ENCODE results near the gene DNAJB11. TPM values are rescaled to one million over a fixed set of nuclear protein-coding genes. Genes with fewer than 3 reads are reported as not detected.
A peak's percentile ranks its signal among the peaks of the same experiment; 100 is the strongest.

Gene DNAJB11
- total RNA-seq, 1 experiment from 2014 or later, result 34.0 TPM

DNA sequence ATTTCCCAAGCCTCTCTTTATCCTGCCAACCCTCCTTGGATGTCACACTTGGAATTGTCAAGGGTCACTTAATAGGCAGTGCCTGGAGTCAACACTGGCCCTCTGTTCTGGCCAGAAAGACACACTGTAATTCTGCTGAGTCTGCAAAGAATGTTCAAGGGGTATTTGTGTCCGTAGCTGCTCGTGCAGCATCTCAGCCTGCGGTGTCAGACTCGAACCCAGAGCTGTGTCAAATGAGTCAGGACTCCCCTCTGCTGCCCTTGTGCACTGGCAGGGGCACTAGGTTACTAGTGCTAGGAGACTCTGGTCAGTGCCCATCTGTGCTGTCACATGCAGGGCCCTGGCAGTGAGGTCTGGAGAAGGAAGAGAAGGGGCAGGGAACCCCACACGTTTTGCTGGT, 41.5 kb downstream of the DNAJB11 start:
- in situ Hi-C loops (cut with HindIII; ENCODE audit: low pct_unique_long_range_greater_than_20kb, low sequenced_read_pairs), result no loop called here

DNA sequence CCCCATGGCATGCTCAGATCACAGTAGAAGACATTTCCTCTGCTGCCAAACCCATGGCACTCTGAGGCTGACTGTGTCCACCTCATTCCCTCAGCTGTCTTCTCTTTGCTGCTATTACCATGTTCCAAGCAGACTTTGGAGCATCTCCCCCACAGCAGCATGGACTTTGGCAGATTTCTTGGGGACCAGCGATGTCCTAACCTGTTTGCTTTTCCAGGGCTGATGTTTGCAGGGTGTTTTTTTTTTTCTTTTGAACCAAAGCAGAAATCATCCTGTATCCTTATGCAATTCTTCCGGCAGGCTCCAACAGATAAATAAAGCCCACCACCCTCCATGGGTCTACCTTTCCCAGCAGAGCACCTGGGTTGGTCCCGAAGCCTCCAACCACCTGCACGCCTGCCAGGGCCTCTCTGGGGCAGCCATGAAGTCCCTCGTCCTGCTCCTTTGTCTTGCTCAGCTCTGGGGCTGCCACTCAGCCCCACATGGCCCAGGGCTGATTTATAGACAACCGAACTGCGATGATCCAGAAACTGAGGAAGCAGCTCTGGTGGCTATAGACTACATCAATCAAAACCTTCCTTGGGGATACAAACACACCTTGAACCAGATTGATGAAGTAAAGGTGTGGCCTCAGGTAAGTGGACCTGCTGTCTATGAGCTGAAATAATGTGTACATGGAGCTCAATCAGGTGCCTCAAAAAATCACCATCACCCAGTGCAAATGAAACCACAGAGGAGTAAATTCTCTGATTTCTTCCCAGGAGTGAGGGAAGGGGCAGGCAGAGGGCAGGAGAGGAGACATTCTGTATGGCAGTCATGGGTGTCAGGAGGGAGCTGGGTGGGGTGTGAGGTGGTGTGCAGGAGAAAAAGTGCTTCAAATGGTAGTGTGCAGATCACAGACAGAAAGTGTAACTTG, 42.5 kb downstream of the DNAJB11 start, which contains the start of gene AHSG:
AHSG (plus strand) TSS at position 340 of the 916 bp plus-strand sequence; CDS start at position 422, 82 bp downstream.
- no peak for DNase-seq (ENCODE audit: low read depth)
- in situ Hi-C loops (cut with HindIII; ENCODE audit: low pct_unique_long_range_greater_than_20kb, low sequenced_read_pairs), result no loop called here

More for the DNA sequence above, 41.5 kb downstream of the DNAJB11 start:
- DNase-seq (ENCODE audit: low read depth), result no peak

DNA sequence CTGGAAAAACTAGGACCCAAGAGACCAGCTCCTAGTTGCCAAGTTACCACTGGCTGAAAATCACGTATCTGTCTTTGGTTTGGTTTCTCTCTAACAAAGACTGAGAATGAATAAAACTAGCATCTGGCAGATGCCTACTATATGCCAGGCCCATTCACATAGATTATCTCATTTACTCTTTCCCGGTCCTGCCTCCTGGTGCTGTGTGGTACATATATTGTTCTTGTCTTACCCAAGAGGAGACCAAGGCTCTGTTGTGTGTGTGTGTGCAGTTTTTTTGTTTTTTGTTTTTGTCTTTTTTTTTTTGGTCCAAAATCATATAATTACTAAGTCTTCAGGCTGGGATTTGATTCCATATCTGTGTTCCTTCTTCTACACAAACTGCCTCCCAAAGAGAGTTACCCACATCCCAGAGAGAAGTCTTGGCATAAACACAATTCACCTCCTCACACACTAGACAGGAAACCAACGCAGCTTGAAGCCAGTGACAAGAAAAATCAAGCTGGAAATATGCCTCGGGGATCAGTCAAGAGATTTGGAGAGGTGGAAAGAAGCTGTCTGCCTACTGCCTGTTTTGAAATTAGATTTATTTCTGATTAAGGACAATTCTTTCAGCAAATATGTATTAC, 43.2 kb downstream of the DNAJB11 start:
- in situ Hi-C loops (cut with HindIII; ENCODE audit: low pct_unique_long_range_greater_than_20kb, low sequenced_read_pairs), result no loop called here
- no peak for DNase-seq (ENCODE audit: low read depth)

DNA sequence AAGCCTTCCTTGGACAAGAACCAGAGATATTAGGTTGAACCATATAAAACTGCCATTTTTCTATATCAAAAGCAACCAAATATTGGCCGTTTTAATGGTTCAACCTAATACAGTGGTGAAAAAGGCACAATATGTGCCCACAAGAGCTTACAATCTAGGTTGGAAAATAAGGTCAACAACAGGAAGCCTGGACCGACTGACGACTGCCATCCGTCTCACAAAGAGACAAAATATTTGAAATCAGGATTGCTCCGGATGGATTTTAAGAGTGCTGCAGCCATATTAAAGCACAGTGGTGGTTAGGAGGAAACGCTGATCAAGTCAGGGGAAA, 43.7 kb downstream of the DNAJB11 start:
- in situ Hi-C loops (cut with HindIII; ENCODE audit: low pct_unique_long_range_greater_than_20kb, low sequenced_read_pairs), result no loop called here
- DNase-seq (ENCODE audit: low read depth), result no peak

DNA sequence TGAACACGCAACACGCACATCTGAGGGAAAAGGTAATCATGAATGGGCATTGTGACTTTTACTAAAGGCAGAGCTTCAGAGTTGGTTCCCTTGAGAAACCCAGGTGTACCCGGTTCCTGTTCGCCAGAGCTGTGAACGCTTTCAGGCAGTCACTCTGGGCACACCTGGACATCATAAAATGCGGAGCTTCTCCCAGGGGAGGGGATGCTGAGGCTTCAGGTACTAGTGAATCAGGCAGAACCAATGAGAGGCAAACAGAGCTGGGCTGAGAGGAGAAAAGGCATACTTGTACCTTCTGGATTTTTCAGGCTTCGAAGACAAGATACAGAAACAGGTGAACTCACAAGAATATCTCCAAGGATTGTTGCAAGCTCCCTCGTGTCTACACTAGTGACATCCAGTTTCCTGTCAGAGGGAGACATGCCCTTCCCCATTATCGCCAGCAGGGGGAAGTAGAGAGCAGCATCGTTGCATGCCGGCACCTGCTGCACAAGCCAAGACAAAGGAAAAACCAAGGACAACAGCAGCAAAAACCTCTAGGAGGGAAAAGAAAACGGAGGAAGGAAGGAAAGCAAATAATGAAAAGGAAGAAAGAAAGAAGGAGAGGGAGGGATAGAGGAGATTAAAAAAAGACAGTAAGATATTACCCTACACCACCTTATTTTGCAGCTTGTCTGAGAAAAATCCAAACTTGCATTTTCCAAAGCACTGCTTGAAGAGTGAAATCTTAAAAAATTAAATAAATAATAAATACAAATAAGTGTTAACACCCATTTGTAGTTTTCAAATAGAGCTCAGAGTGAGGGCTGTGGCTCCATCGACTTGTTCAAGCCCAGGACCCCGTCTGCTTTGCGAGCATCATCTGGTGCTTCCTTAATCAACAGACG, 44.3 kb downstream of the DNAJB11 start:
- in situ Hi-C loops (cut with HindIII; ENCODE audit: low pct_unique_long_range_greater_than_20kb, low sequenced_read_pairs), result no loop called here
- DNase-seq (ENCODE audit: low read depth), result peak; percentile 69

DNA sequence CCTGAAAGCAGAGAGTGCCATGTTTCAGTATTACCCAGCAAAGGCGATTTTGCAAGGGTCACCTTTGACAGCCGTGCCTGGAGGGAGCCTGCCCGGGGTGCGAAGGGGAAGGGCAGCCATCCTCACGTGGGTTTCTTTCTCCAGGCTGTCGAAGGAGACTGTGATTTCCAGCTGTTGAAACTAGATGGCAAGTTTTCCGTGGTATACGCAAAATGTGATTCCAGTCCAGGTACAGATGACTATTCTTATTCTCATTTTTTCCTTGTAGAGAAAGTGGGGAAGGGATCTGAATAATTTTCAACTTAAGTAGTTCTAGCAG, 45.7 kb downstream of the DNAJB11 start:
- in situ Hi-C loops (cut with HindIII; ENCODE audit: low pct_unique_long_range_greater_than_20kb, low sequenced_read_pairs), result no loop called here
- no peak for DNase-seq (ENCODE audit: low read depth)

DNA sequence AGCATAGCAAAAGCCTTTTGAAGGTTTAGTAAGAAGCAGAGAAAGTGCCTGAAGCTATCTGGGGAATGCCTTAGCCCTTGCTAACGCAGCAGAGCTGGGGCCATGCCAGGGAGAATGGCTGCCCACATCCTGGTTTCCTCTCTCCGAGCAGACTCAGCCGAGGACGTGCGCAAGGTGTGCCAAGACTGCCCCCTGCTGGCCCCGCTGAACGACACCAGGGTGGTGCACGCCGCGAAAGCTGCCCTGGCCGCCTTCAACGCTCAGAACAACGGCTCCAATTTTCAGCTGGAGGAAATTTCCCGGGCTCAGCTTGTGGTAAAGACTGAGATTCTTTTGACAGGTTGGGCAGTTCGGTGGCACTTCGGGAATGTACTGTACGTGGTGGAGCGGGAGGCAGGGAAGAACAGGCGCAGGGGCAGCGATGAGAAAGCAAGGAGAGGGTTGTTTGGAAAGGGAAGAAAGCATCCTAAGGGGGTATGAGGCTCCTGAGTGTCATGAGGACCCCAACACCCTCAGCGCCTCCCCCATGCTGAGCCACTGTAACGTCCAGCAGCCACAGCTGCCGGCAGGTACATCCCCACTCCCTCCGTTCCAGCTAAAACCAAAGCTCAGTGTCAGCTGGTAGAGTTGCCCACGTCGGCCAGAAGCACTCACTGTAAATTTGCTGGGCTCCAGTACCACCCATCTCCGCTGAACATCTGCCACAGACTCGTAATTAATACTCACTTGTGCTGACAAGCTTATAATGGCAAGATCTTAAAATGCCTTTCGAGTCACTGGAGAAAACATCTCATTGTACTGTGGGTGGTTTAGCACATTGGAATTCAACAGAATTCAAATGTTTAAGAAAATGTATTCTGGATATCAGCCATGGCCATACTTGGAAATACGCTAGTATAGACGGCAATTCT, 46.8 kb downstream of the DNAJB11 start:
- in situ Hi-C loops (cut with HindIII; ENCODE audit: low pct_unique_long_range_greater_than_20kb, low sequenced_read_pairs), result no loop called here

DNA sequence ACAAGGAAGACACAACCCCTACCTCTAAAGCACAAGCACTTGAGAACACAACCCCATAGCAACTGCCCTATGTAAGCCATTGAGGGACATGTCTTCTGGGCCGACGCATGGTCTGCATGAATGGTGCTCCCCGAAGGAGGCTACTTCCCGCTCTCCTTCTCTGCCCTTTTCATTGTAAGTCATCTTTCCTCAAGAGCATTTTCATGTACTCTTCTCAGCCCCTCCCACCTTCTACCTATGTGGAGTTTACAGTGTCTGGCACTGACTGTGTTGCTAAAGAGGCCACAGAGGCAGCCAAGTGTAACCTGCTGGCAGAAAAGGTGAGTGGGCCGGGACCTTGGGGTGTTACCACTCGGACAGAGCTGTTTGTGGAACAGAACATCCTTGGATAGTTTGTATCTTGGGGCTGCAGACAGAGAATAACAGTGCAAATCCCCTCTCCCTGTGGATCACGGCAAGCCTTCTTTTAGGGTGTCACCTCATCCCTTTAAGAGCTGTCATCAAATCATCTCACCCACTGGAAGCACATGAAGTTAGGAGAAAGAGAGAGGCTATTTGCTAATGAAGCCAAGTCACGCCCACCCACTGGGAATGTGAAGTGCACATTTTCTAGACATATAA, 47.9 kb downstream of the DNAJB11 start:
- in situ Hi-C loops (cut with HindIII; ENCODE audit: low pct_unique_long_range_greater_than_20kb, low sequenced_read_pairs), result no loop called here

More for the DNA sequence above, 46.8 kb downstream of the DNAJB11 start:
- peak; percentile 94 for DNase-seq (ENCODE audit: low read depth)

DNA sequence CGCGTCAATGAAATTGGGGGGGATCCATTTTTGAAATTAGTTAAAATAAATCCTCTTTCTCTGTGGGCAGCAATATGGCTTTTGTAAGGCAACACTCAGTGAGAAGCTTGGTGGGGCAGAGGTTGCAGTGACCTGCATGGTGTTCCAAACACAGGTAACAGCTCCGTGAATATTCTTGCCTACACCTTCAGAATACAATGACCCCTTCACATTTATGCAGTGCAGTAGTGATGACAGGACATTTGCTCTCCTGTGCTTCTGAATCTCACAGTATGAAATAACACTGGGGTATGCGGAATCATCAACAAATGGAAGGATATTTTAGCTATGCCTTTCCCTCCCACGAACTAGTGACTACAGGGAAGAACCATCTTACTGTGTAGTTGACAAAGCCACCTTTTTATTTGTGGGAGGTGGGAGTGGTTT, 49.3 kb downstream of the DNAJB11 start:
- in situ Hi-C loops (cut with HindIII; ENCODE audit: low pct_unique_long_range_greater_than_20kb, low sequenced_read_pairs), result no loop called here
- DNase-seq (ENCODE audit: low read depth), result no peak

More for the DNA sequence above, 47.9 kb downstream of the DNAJB11 start:
- no peak for DNase-seq (ENCODE audit: low read depth)

DNA sequence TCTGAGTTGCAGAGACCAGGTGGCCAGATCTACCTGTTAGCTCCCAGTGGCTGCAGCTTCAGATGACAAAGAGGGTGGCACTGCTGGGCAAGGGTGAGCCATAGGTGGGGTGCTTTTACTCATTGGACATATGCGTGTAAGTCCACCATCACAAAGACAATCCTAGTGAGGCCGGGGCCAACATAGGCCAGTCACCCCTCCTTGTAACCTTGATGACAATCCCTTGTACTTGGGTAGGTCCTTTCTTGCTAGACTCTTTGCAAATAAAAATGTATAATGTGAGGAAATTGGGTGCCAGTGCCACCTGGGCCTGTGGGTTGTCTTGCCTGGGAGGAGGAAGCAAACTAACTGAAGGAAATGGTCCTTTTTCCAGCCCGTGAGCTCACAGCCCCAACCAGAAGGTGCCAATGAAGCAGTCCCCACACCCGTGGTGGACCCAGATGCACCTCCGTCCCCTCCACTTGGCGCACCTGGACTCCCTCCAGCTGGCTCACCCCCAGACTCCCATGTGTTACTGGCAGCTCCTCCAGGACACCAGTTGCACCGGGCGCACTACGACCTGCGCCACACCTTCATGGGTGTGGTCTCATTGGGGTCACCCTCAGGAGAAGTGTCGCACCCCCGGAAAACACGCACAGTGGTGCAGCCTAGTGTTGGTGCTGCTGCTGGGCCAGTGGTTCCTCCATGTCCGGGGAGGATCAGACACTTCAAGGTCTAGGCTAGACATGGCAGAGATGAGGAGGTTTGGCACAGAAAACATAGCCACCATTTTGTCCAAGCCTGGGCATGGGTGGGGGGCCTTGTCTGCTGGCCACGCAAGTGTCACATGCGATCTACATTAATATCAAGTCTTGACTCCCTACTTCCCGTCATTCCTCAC, 49.9 kb downstream of the DNAJB11 start:
- no peak for DNase-seq (ENCODE audit: low read depth)
- in situ Hi-C loops (cut with HindIII; ENCODE audit: low pct_unique_long_range_greater_than_20kb, low sequenced_read_pairs), result no loop called here

DNA sequence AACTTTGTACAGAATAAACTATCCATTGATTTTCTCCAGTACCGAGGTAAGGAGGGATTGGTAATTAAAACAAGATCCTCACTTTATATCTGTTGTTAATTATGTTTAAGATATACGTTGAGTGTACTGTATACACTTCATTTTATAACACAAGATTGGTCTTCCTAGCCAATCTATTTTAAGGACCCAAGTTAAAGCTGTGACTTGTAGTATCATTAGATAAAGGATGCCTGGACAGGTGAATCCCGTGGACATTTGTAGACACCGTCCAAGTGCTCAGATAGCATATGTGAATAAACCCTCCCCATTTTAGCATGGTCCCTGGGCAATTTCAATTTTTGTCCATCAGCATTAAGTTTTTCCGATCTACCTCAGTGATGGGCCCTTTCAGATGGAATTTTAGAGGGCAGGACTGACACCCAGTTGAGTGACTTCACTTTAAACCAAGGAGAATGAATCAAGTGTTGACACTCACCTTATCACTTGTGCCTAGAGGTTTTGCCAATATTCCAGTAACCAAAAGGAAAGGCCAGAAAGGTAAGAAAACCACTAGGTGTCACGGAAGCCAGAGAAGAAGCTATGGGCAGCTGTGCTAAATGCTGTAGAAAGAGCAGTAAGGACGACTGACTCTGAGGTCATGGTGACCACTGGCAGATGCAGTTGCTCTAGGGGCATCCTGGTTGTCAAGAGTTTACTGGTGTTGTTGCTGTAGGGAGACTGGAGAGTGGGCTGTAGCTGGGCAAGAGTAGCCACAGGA, 51.6 kb downstream of the DNAJB11 start:
- in situ Hi-C loops (cut with HindIII; ENCODE audit: low pct_unique_long_range_greater_than_20kb, low sequenced_read_pairs), result no loop called here
- DNase-seq (ENCODE audit: low read depth), result no peak

DNA sequence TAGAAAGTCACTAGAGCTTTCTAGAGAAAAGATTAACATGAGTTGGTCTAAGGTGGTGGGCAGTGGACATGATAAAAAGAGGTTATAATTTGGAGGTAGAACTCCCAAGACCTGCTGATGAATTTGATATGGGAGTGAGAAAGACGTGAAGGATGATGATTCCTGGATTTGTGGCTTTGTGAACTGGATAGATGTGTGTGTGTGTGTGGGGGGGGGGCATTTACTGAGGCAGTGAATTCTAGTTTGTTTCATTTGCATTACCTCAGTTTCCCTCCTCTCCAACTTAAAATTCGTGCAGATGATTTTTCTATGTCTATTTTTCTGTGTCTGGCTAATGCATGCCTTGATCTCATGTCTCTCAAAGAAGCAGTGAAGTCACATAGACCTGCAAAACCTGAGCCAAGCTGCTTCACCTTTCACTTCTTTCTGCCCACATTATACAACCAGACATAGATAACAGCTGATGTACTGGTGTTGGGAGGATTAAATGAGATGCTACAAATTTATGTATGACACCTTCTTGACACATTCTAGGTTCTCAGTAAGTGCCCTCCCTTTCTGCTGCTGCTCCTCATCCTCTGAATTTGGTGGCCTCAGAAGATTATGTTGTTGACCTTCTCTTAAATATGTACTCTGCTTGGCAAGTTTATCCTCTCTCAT, 52.3 kb downstream of the DNAJB11 start:
- no peak for DNase-seq (ENCODE audit: low read depth)
- in situ Hi-C loops (cut with HindIII; ENCODE audit: low pct_unique_long_range_greater_than_20kb, low sequenced_read_pairs), result no loop called here

DNA sequence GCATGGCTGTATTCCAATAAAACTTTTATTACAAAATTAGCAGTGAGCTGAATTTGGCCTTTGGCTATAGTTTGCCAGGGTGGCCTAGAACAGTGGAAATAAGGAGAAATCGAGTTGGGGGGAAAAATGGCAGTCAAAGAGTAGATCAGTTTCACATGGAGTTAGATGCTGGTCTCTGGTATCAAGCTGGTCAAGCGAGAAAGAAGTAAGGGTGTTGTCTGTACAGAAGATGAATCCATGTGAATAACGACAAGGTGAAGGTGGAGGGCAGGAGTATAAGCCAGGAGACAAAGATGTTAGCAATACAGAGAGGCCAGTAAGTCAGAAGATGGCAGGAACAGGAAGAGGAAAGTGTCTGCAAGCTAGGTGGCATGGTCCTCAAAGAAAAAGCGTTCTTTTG, 54.1 kb downstream of the DNAJB11 start:
- in situ Hi-C loops (cut with HindIII; ENCODE audit: low pct_unique_long_range_greater_than_20kb, low sequenced_read_pairs), result no loop called here
- no peak for DNase-seq (ENCODE audit: low read depth)

DNA sequence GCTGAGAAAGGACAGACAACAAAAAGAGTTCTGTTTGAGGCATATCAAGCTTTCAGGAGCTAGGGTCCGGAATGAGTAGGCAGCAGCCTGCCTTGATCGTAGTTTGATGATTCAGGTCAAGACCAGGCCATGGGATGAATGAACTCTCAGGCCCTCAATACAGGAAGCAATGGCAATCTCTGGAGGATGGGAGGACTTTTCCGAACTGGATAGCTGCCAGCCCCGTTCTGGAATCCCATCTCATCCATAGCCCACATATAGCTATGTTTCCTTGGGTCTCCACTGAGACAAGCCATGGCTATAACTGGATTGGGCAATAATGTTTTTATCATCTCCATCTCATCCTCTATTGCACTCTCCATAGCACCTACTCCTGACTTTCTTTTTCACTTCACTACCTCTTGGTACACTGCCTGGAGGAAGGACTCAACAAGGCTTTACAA, 55.1 kb downstream of the DNAJB11 start:
- in situ Hi-C loops (cut with HindIII; ENCODE audit: low pct_unique_long_range_greater_than_20kb, low sequenced_read_pairs), result no loop called here
- DNase-seq (ENCODE audit: low read depth), result no peak

DNA sequence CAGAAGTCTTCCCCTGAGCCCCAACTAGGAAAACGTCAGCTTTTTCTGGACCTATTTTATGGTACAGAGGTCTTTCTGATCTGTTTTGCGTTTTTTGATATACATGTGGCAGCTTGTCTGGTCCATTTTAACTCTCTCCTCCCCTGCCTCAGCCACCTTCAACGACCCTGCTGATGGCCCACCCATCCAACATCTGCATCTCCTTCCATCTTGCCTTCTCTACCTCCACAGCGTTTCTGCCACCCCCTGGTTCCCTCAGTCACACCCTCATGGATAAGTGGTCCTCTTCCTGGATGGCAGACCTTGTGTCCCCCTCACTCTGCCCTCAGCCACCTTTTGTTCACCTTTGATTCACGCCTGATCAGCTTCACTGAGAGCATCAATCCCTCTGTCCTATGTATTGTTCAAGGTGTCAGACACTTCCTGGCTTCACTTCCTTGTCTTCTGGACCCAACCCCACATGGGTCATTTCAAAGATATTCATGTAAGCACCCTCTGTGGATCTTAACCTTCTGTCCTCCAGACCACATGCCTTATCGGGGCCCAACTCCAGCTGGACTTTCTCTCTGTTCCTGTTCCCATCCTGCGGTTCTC, 55.8 kb downstream of the DNAJB11 start:
- in situ Hi-C loops (cut with HindIII; ENCODE audit: low pct_unique_long_range_greater_than_20kb, low sequenced_read_pairs), result no loop called here
- no peak for DNase-seq (ENCODE audit: low read depth)

Measured in Caki2 (cell line).